ENCODE data around the gene PRKG2.
A peak's percentile ranks its signal among the peaks of the same experiment; 100 is the strongest.

The PRKG2 gene

DNA sequence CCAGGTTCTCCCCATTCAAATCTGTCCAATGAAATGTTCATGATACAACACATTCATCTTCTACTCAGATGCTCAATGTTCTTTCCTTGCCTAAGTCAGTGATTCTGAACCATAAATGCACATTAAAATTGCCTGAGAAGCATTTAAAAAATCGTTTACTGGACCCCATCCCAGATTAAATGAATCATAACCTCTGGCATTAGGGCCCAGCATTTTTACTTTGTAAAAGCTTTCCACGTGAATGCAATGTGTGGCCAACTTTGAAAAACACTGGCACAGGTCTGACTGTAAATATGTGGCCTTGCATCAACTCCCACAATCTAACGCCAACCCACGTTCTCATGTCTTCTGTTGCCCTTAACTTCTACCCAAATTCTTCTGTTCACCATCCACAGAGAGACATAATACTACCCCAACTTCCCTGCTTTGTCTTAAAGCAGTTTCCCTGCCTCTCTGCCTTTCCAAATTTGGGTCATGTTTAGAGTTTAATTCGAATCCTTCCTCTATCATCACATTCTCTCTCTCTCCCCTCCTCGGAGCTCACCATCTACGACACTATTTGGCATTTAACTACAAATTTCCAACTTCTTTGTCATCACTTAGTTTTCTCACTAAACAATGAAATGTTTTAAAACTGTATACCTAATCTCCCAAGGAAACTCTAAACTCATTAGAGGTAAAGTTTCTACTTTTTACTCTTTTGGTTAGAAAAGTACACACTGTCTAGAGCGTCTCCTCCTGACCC is 78.7 kb downstream of the PRKG2 start:
- Histone ChIP-seq H3K4me3 (peak overlapping the region; percentile 54; the same call in 1 of the 2 replicates), H3K27ac (peak overlapping the region; percentile 45; the same call in 1 of the 2 replicates), H3K9ac (ENCODE audit: insufficient read length) (no peak overlapping the region), H3K36me3 (ENCODE audit: insufficient read depth, low read length) (no peaks in the 10 kb centered on the region), H3K9me3 (ENCODE audit: low read depth, low read length) (no peaks in the 10 kb centered on the region)
- TF ChIP-seq EZH2 (IDR thresholded peaks at IDR 0.05): no peak
- TF ChIP-seq FOXP2 (optimal IDR thresholded peaks at IDR 0.05; ENCODE audit: control extremely low read depth, extremely low read length, insufficient read depth): no peak
- TF ChIP-seq POLR2AphosphoS5 (IDR thresholded peaks at IDR 0.05; ENCODE audit: borderline replicate concordance, low read depth, low read length): no peak
- DNase-seq (ENCODE audit: low read depth, low spot score): no peak

DNA sequence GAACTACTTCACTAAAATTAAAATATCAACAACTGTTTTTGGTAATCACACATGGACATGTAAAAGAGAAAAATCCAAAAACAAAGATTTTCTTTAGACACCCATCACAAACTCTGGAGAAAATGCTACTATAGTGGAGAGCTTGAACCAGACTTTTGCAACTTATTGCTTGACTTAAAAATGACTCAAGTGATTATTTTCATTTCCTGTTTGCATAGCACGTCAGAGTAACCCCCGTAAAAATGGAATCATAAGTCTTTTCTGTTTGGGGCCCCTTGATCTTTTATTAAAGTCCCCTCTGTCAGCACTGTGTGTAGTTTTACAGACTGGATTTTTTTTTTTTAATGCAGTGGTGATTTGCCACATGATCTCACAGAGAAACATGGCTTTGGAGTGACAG is 79.5 kb downstream of the PRKG2 start:
- H3K4me3 ChIP-seq: peak overlapping the region; percentile 54
- no peak for DNase-seq (ENCODE audit: low read depth, low spot score)
- TF ChIP-seq POLR2AphosphoS5 (IDR thresholded peaks at IDR 0.05; ENCODE audit: borderline replicate concordance, low read depth, low read length): no peak
- TF ChIP-seq EZH2 (IDR thresholded peaks at IDR 0.05): no peak
- no peak for TF ChIP-seq FOXP2 (optimal IDR thresholded peaks at IDR 0.05; ENCODE audit: control extremely low read depth, extremely low read length, insufficient read depth)
- H3K9me3 ChIP-seq (ENCODE audit: low read depth, low read length): no peaks in the 10 kb centered on the region
- H3K9ac ChIP-seq (ENCODE audit: insufficient read length): peak overlapping the region; percentile 19
- H3K27ac ChIP-seq: peak overlapping the region; percentile 45; the same call in 1 of the 2 replicates
- no peaks in the 10 kb centered on the region for H3K36me3 ChIP-seq (ENCODE audit: insufficient read depth, low read length)

DNA sequence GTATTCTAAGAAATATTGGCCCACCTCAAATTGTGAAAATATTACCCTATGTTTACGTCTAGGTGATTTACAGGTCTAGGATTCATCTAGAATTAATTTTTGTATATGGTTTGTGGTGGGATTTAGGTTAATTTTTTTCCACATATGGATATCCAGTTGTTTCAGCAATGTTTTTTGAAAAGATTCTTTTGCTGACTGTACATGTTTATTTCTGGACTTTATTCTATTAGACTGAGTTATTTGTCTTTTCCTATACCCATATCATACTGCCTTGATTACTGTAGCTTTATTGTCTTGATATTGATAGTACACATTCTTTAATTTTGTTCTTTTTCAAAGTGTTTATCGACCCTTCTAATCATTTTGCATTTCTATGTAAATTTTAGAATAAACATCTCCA is 83.5 kb downstream of the PRKG2 start:
- no peaks in the 10 kb centered on the region for H3K36me3 ChIP-seq (ENCODE audit: insufficient read depth, low read length)
- no peak overlapping the region for H3K4me3 ChIP-seq
- no peaks in the 10 kb centered on the region for H3K9me3 ChIP-seq (ENCODE audit: low read depth, low read length)
- no peak for DNase-seq (ENCODE audit: low read depth, low spot score)
- H3K9ac ChIP-seq (ENCODE audit: insufficient read length): no peak overlapping the region
- TF ChIP-seq EZH2 (IDR thresholded peaks at IDR 0.05) (no peak), FOXP2 (optimal IDR thresholded peaks at IDR 0.05; ENCODE audit: control extremely low read depth, extremely low read length, insufficient read depth) (no peak), POLR2AphosphoS5 (IDR thresholded peaks at IDR 0.05; ENCODE audit: borderline replicate concordance, low read depth, low read length) (no peak)
- no peak overlapping the region for H3K27ac ChIP-seq

DNA sequence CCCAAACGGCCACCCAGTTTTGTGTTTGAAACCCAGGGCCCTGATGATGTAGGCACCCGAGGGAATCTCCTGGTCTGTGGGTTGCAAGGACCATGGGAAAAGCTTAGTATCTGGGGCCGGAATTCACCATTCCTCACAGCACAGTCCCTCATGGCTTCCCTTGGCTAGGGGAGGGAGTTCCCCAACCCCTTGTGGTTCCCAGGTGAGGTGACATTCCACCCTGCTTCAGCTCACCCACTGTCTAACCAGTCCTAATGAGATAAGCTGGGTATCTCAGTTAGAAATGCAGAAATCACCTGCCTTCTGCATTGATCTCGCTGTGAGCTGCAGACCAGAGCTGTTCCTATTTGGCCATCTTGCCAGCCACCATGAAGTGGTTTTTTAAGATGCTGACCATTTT is 84.0 kb downstream of the PRKG2 start:
- no peaks in the 10 kb centered on the region for H3K36me3 ChIP-seq (ENCODE audit: insufficient read depth, low read length)
- no peaks in the 10 kb centered on the region for H3K9me3 ChIP-seq (ENCODE audit: low read depth, low read length)
- no peak overlapping the region for H3K4me3 ChIP-seq
- H3K9ac ChIP-seq (ENCODE audit: insufficient read length): no peak overlapping the region
- DNase-seq (ENCODE audit: low read depth, low spot score): no peak
- H3K27ac ChIP-seq: no peak overlapping the region
- TF ChIP-seq EZH2 (IDR thresholded peaks at IDR 0.05) (no peak), POLR2AphosphoS5 (IDR thresholded peaks at IDR 0.05; ENCODE audit: borderline replicate concordance, low read depth, low read length) (no peak), FOXP2 (optimal IDR thresholded peaks at IDR 0.05; ENCODE audit: control extremely low read depth, extremely low read length, insufficient read depth) (no peak)

DNA sequence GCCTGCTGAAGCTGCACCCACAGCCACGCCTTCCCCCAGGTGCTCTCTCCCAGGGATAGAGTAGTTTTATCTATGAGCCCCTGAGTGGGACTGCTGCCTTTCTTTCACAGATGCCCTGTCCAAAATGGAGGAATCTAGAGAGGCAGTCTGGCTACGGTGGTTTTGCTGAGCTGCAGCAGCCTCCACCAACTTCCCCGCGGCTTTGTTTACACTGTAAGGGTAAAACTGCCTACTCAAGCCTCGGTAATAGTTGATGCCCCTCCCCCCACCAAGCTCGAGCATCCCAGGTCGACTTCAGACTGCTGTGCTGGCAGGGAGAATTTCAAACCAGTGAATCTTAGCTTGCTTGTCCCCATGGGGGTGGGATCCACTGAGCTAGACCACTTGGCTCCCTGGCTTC is 84.5 kb downstream of the PRKG2 start:
- H3K9ac ChIP-seq (ENCODE audit: insufficient read length): no peak overlapping the region
- TF ChIP-seq FOXP2 (optimal IDR thresholded peaks at IDR 0.05; ENCODE audit: control extremely low read depth, extremely low read length, insufficient read depth) (no peak), EZH2 (IDR thresholded peaks at IDR 0.05) (no peak), POLR2AphosphoS5 (IDR thresholded peaks at IDR 0.05; ENCODE audit: borderline replicate concordance, low read depth, low read length) (no peak)
- no peak for DNase-seq (ENCODE audit: low read depth, low spot score)

DNA sequence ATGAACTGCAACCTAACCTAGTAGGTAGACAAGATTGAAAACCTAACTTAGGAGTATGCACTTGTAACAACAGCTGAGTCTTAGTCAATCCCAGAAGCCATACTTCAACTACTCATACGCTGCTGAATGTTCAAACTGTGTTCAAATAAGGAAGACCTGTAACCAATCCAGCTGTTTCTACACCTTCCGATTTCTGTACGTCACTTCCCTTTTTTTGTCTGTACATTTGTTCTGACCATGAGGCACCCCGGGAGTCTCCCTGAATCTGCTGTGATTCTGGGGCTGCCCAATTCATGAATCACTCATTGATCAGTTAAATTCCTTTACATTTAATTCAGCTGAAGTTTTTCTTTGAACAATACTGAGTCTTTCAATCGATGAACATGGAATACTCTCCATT is 95.0 kb downstream of the PRKG2 start:
- DNase-seq (ENCODE audit: low read depth, low spot score): no peak
- no peaks in the 10 kb centered on the region for H3K9me3 ChIP-seq (ENCODE audit: low read depth, low read length)

More for the DNA sequence above, 84.5 kb downstream of the PRKG2 start:
- no peak overlapping the region for H3K27ac ChIP-seq
- H3K4me3 ChIP-seq: no peak overlapping the region
- H3K9me3 ChIP-seq (ENCODE audit: low read depth, low read length): no peaks in the 10 kb centered on the region
- no peaks in the 10 kb centered on the region for H3K36me3 ChIP-seq (ENCODE audit: insufficient read depth, low read length)

DNA sequence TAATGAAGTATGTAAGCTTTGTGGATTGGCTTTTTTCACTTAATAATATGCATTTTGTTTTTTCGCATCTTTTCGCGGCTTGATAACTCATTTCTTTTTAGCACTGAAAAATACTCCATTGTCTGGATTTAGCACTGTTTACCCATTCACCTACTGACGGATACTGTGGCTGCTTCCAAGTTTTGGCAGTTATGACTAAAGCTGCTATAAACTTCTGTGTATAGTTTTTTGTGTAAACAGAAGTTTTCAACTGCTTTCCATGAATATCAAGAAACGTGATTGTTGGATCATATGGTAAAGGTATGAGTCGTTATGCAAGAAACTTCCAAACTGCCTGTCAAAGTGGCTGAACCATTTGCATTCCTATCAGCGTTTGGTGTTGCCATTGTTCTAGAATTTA is 96.9 kb downstream of the PRKG2 start:
- Histone ChIP-seq H3K9ac (ENCODE audit: insufficient read length) (no peak overlapping the region), H3K4me3 (no peak overlapping the region), H3K27ac (no peak overlapping the region), H3K9me3 (ENCODE audit: low read depth, low read length) (no peaks in the 10 kb centered on the region), H3K36me3 (ENCODE audit: insufficient read depth, low read length) (no peaks in the 10 kb centered on the region)
- no peak for DNase-seq (ENCODE audit: low read depth, low spot score)
- no peak for TF ChIP-seq FOXP2 (optimal IDR thresholded peaks at IDR 0.05; ENCODE audit: control extremely low read depth, extremely low read length, insufficient read depth)
- no peak for TF ChIP-seq EZH2 (IDR thresholded peaks at IDR 0.05)
- no peak for TF ChIP-seq POLR2AphosphoS5 (IDR thresholded peaks at IDR 0.05; ENCODE audit: borderline replicate concordance, low read depth, low read length)

More for the DNA sequence above, 95.0 kb downstream of the PRKG2 start:
- TF ChIP-seq POLR2AphosphoS5 (IDR thresholded peaks at IDR 0.05; ENCODE audit: borderline replicate concordance, low read depth, low read length) (no peak), FOXP2 (optimal IDR thresholded peaks at IDR 0.05; ENCODE audit: control extremely low read depth, extremely low read length, insufficient read depth) (no peak), EZH2 (IDR thresholded peaks at IDR 0.05) (no peak)
- Histone ChIP-seq H3K27ac (no peak overlapping the region), H3K4me3 (no peak overlapping the region), H3K36me3 (ENCODE audit: insufficient read depth, low read length) (no peaks in the 10 kb centered on the region), H3K9ac (ENCODE audit: insufficient read length) (no peak overlapping the region)

DNA sequence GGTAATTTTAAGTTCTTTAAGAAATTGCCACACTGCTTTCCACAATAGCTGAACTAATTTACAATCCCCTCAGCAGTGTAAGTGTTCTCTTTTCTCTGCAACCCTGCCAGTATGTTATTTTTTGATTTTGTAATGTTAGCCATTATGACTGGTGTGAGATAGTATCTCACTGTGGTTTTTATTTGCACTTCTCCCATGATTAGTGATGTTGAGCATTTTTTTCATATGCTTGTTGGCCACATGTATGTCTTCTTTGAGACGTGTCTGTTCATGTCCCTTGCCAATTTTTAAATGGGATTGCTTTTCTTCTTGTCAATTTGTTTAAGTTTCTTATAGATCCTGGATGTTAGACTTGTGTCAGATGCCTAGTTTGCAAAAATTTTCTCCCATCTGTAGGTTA is 98.5 kb downstream of the PRKG2 start:
- Histone ChIP-seq H3K27ac (no peak overlapping the region), H3K4me3 (no peak overlapping the region), H3K36me3 (ENCODE audit: insufficient read depth, low read length) (no peaks in the 10 kb centered on the region), H3K9ac (ENCODE audit: insufficient read length) (no peak overlapping the region), H3K9me3 (ENCODE audit: low read depth, low read length) (no peaks in the 10 kb centered on the region)
- TF ChIP-seq FOXP2 (optimal IDR thresholded peaks at IDR 0.05; ENCODE audit: control extremely low read depth, extremely low read length, insufficient read depth): no peak
- no peak for DNase-seq (ENCODE audit: low read depth, low spot score)

DNA sequence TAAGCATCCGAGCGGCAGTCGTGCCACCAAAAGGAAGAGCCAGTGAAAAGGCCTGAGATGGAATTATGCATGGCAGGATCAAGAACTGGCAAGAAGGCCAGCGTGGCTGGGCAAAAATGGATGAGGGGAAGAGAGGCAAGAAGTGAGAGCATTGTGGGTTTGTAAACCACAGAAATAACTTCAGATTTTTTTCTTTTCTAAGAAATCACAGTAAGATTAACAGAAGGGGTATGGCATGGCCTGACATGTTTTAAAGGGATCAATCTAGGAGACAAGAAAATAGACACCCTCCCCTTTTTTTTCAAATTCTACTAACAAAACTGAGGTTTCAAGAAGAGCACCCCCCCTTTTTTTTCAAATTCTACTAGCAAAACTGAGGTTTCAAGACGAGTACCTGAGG is 102.0 kb downstream of the PRKG2 start:
- Histone ChIP-seq H3K9ac (ENCODE audit: insufficient read length) (no peak overlapping the region), H3K27ac (no peak overlapping the region), H3K9me3 (ENCODE audit: low read depth, low read length) (no peaks in the 10 kb centered on the region), H3K36me3 (ENCODE audit: insufficient read depth, low read length) (no peaks in the 10 kb centered on the region), H3K4me3 (no peak overlapping the region)
- TF ChIP-seq FOXP2 (optimal IDR thresholded peaks at IDR 0.05; ENCODE audit: control extremely low read depth, extremely low read length, insufficient read depth) (no peak), EZH2 (IDR thresholded peaks at IDR 0.05) (no peak), POLR2AphosphoS5 (IDR thresholded peaks at IDR 0.05; ENCODE audit: borderline replicate concordance, low read depth, low read length) (no peak)
- DNase-seq (ENCODE audit: low read depth, low spot score): no peak

All from SK-N-MC (cell line).